ENCODE measurements around the gene FNBP1. TPM values are rescaled to one million over a fixed set of nuclear protein-coding genes. Genes with fewer than 3 reads are reported as not detected.
A peak's percentile ranks its signal among the peaks of the same experiment; 100 is the strongest.

The FNBP1 gene
- total and polyA plus RNA-seq, 10 of the 15 experiments (the other 5 are each of a cell fraction or from before 2014, with no cell fraction given) = 64.5 to 353 (median 179) TPM

- SMC1A ChIA-PET (ENCODE audit: uncharacterized antibody, unreplicated experiment) = interaction anchor here (1.0 to 23.6 kb wide), 6 partner anchors 9 to 82 kb away, joined by 3 to 763 read pairs (median 8); no protein-coding TSS in a partner anchor
- peaks cover 99% of the 10 kb centered on the region for H3K79me2 ChIP-seq (ENCODE audit: control insufficient read depth, insufficient read depth, low read length)
- H3K9me3 ChIP-seq (replicated peaks; ENCODE audit: control insufficient read depth, insufficient read depth, low read length) = no peaks in the 10 kb centered on the region
- DNase-seq (ENCODE audit: low read depth, low spot score) (no peak), ATAC-seq (no peak), FAIRE-seq (no peak)
- POLR2A ChIA-PET = interaction anchor here (0.9 to 14.1 kb wide), 6 partner anchors 7 to 28 kb away, joined by 4 to 270 read pairs (median 93); no protein-coding TSS in a partner anchor
- intact Hi-C loops (cut with micrococcal nuclease; ENCODE audit: unreplicated experiment) = no loop called here
- CTCF ChIA-PET = interaction anchor here (0.6 to 1.3 kb wide), 3 partner anchors 30 to 99 kb away, joined by 3 to 4 read pairs (median 3); no protein-coding TSS in a partner anchor
- in situ Hi-C loops (cut with MboI) = no loop called here
- 11% methylated on average over 7 of the region's 7 CpGs for WGBS (ENCODE audit: insufficient coverage, insufficient replicate concordance, low lambda C conversion rate, missing lambda C conversion rate)
- RAD21 ChIA-PET (ENCODE audit: unreplicated experiment) = interaction anchor here (0.6 to 17.1 kb wide), 3 partner anchors 24 to 210 kb away, joined by 4 to 418 read pairs (median 254); partner anchors contain the start of gene FNBP1
- peaks cover 6 to 34% of the 10 kb centered on the region in 2 experiments for H3K36me3 ChIP-seq (ENCODE audit: control insufficient read depth in 2 of 2, insufficient read depth in 2 of 2, low read length in 1 of 2)
- peak overlapping the region; percentile 42; the same call in 1 of the 2 replicates for H3K27ac ChIP-seq (ENCODE audit: control insufficient read depth, insufficient read depth)
- no TSS peak for BruUV-seq (replicated peaks)
- no peak overlapping the region for H2AFZ ChIP-seq (ENCODE audit: control insufficient read depth, low read depth, low read length)
- no peaks in the 10 kb centered on the region for H3K27me3 ChIP-seq (replicated peaks in 1 of 2; ENCODE audit: control insufficient read depth in 2 of 2, insufficient read depth in 2 of 2, low read length in 1 of 2)
- peaks cover 60% of the 10 kb centered on the region for H3K4me1 ChIP-seq (ENCODE audit: control insufficient read depth, insufficient read depth, low read length)
- peaks cover 7% of the 10 kb centered on the region for H4K20me1 ChIP-seq (ENCODE audit: control insufficient read depth, insufficient read depth)
- no peak for TF ChIP-seq NFIC (IDR thresholded peaks at IDR 0.05; ENCODE audit: low read depth, low read length)
- no peak for TF ChIP-seq POU2F2 (IDR thresholded peaks at IDR 0.05; ENCODE audit: borderline replicate concordance, low read depth, low read length)
- no peak for TF ChIP-seq TCF3 (IDR thresholded peaks at IDR 0.05; ENCODE audit: borderline replicate concordance, insufficient read depth, low read depth, low read length)
- no peak for TF ChIP-seq DPF2 (IDR thresholded peaks at IDR 0.05)
- no peak for TF ChIP-seq JUNB (IDR thresholded peaks at IDR 0.05)
- H3K4me3 ChIP-seq = no peak overlapping the region
- no peak overlapping the region for H3K9ac ChIP-seq (ENCODE audit: control insufficient read depth, insufficient read depth, low read length)
- H3K4me2 ChIP-seq (ENCODE audit: control insufficient read depth, insufficient read depth) = no peak overlapping the region
These were observed 41.8 kb downstream of the FNBP1 start for GRCh38 chr9:130001190-130001589.

- CTCF ChIA-PET = interaction anchor here (1.2 to 1.5 kb wide), 3 partner anchors 30 to 111 kb away, joined by 3 to 4 read pairs (median 3); no protein-coding TSS in a partner anchor
- peaks cover 100% of the 10 kb centered on the region for H3K79me2 ChIP-seq (ENCODE audit: control insufficient read depth, insufficient read depth, low read length)
- H3K27ac ChIP-seq (ENCODE audit: control insufficient read depth, insufficient read depth) = peak overlapping the region; percentile 54
- H3K9me3 ChIP-seq (replicated peaks; ENCODE audit: control insufficient read depth, insufficient read depth, low read length) = no peaks in the 10 kb centered on the region
- peak overlapping the region; percentile 18; the same call in 1 of the 2 replicates for H3K9ac ChIP-seq (ENCODE audit: control insufficient read depth, insufficient read depth, low read length)
- ATAC-seq (no peak), FAIRE-seq (no peak), DNase-seq (ENCODE audit: low read depth, low spot score) (no peak)
- RAD21 ChIA-PET (ENCODE audit: unreplicated experiment) = interaction anchor here (1.0 to 17.1 kb wide), 7 partner anchors 10 to 114 kb away, joined by 3 to 418 read pairs (median 3); partner anchors contain the start of gene FNBP1
- H3K4me1 ChIP-seq (ENCODE audit: control insufficient read depth, insufficient read depth, low read length) = peaks cover 63% of the 10 kb centered on the region
- H3K36me3 ChIP-seq (ENCODE audit: control insufficient read depth in 2 of 2, insufficient read depth in 2 of 2, low read length in 1 of 2) = peaks cover 6 to 32% of the 10 kb centered on the region in 2 experiments
- intact Hi-C loops (cut with micrococcal nuclease; ENCODE audit: unreplicated experiment) (no loop called here), in situ Hi-C loops (cut with MboI) (no loop called here)
- WGBS (ENCODE audit: insufficient coverage, insufficient replicate concordance, low lambda C conversion rate, missing lambda C conversion rate) = 14% methylated on average over 5 of the region's 5 CpGs
- peak overlapping the region; percentile 57; the same call in 1 of the 2 replicates for H3K4me2 ChIP-seq (ENCODE audit: control insufficient read depth, insufficient read depth)
- H2AFZ ChIP-seq (ENCODE audit: control insufficient read depth, low read depth, low read length) = no peak overlapping the region
- no peak overlapping the region for H3K4me3 ChIP-seq
- POLR2A ChIA-PET = interaction anchor here (0.6 to 14.1 kb wide), 8 partner anchors 9 to 558 kb away, joined by 3 to 270 read pairs (median 4); no protein-coding TSS in a partner anchor
- no peaks in the 10 kb centered on the region for H3K27me3 ChIP-seq (replicated peaks in 1 of 2; ENCODE audit: control insufficient read depth in 2 of 2, insufficient read depth in 2 of 2, low read length in 1 of 2)
- H4K20me1 ChIP-seq (ENCODE audit: control insufficient read depth, insufficient read depth) = peaks cover 6% of the 10 kb centered on the region
- BruUV-seq (replicated peaks) = no TSS peak
- TF ChIP-seq POLR2AphosphoS2 (IDR thresholded peaks at IDR 0.05; ENCODE audit: low read depth, low read length) (no peak), POU2F2 (IDR thresholded peaks at IDR 0.05; ENCODE audit: borderline replicate concordance, low read depth, low read length) (0 out of 3 replicates have a peak, but pooled peaks have one; percentile 4), ZBTB33 (IDR thresholded peaks at IDR 0.05) (no peak), NFYB (IDR thresholded peaks at IDR 0.05; ENCODE audit: insufficient read depth, low read depth, low read length) (no peak)
- SMC1A ChIA-PET (ENCODE audit: uncharacterized antibody, unreplicated experiment) = interaction anchor here (0.7 to 23.6 kb wide), 6 partner anchors 11 to 129 kb away, joined by 3 to 763 read pairs (median 8); no protein-coding TSS in a partner anchor
These were observed 43.9 kb downstream of the FNBP1 start for GRCh38 chr9:129999141-129999510.
